ENCODE data around the gene ZNF766.

- TF ChIP-seq CTCF (IDR thresholded peaks at IDR 0.05; ENCODE audit: insufficient read depth, low read length, poor library complexity, severe bottlenecking) (no peak), EZH2phosphoT487 (conservative IDR thresholded peaks at IDR 0.05; ENCODE audit: low read length) (no peak)
Measured at GRCh38 chr19:52237197-52237596, 32.2 kb upstream of the ZNF766 start.
